ENCODE data around the gene PCDHA1. TPM values are rescaled to one million over a fixed set of nuclear protein-coding genes. Genes with fewer than 3 reads are reported as not detected.

PCDHA1 gene
- polyA plus RNA-seq, 4 donors: 0.06 to 0.43 TPM; not detected in 2

DNA sequence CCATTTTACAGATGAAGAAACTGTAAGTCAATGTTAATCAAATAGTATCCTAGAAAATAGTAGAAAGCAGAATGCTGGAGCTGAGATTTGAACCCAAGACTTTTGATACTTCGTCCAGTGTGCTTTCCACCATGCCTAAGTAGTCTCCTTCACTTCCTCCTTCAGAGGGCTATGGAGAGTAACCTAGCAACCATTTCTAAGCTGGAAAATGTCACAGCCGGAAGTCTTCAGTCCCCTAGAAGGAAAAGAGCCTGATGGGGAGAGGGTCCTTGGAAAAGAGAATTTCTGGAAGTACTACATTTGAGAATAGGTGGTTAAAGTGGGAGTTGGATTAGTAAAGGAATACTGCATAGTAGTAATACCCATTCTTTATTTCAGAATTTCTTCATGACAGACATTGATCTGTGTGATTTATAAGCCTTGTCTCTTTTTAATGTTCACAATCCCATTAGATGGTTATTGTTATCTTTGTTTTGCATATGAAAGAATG, 213.0 kb downstream of the PCDHA1 start:
- Histone ChIP-seq H3K4me1 (ENCODE audit: control insufficient read depth in 3 of 3, insufficient read depth in 2 of 3, low read depth in 1 of 3, low read length in 2 of 3) (no peaks in the 10 kb centered on the region), H3K36me3 (ENCODE audit: control insufficient read depth in 3 of 3, insufficient read depth in 2 of 3, low read depth in 1 of 3, low read length in 3 of 3) (no peaks in the 10 kb centered on the region), H3K4me3 (ENCODE audit: low read depth in 1 of 3, low read length in 3 of 3) (no peak overlapping the region), H3K27me3 (ENCODE audit: control insufficient read depth in 3 of 3, insufficient read depth in 3 of 3, low read length in 3 of 3) (peaks cover 0 to 8% (median 2%) of the 10 kb centered on the region in 3 donors), H3K27ac (ENCODE audit: low read depth in 1 of 3, low read length in 2 of 3) (no peak overlapping the region), H3K9me3 (ENCODE audit: control insufficient read depth in 2 of 2, insufficient read depth in 1 of 2, low read depth in 1 of 2, low read length in 1 of 2) (no peaks in the 10 kb centered on the region)
- FAIRE-seq (no peak), DNase-seq (no peak)
- WGBS, 3 donors: 37 to 57% (median 55%) methylated on average over 2 of the region's 2 CpGs

DNA sequence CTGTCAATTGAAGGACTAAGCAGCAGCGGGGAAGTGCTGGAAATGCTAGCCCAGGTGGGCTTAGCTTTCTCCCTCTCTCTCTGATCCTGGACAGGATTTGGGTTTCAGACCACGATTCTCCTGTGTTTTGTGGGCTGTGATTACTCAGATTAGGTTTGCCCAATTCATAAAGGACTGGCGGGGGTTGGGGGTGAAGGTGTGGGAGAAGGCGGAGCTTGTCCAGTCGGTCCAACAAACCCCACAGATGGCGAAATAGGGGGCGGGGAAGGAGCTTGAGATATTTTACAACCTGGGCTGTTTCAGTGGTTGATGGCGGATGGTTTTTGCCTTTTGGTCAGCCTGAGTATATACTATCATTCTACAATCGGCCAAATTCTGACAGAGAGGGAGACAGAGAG, 215.5 kb downstream of the PCDHA1 start:
- 3 to 8% (median 7%) methylated on average over 9 of the region's 9 CpGs for WGBS, 3 donors

DNA sequence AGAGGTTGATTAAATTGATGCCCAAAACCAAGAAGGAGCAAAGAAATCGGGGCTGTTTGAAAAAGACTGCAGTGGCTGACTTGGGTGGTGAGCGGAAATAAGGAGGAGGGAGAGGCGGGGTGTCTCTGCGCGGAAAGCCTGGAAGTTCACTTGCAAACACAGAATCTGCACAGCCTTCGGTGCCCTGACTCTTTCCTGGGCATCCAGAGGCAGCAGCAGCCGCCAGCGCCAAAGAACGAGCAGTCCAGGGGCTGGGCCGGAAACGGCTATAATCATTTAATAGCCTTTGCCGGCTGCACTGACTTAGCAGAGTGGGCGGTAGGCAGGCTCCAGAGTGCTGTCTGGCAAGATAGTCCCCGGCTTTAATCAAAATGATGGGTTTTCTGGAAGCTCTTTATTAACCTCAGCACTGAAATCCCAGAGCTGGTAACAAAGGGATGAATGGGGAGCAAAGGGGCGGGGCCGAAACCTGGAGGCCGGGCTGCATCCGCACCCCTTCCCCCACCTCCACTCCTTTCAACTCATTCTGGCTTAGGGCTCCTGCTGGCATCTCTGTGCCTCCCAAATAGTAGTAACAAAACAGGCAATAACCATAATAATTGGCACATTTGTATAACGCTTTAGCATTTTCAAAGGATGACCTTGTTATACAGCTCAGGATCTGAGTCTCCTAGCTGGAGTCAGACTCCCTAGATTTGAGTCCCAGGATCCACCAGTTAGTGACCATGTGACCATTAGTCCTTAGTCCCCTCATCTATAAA, 216.1 kb downstream of the PCDHA1 start:
- DNase-seq: peak in 1 of 2 donors; percentile 5
- Histone ChIP-seq H3K27ac (ENCODE audit: low read depth in 1 of 3, low read length in 2 of 3) (peak overlapping the region in 1 of 3 donors; percentile 53), H3K4me3 (ENCODE audit: low read depth in 1 of 3, low read length in 3 of 3) (peak overlapping the region in 1 of 3 donors; percentile 15), H3K9me3 (ENCODE audit: control insufficient read depth in 2 of 2, insufficient read depth in 1 of 2, low read depth in 1 of 2, low read length in 1 of 2) (no peaks in the 10 kb centered on the region), H3K36me3 (ENCODE audit: control insufficient read depth in 3 of 3, insufficient read depth in 2 of 3, low read depth in 1 of 3, low read length in 3 of 3) (no peaks in the 10 kb centered on the region), H3K27me3 (ENCODE audit: control insufficient read depth in 3 of 3, insufficient read depth in 3 of 3, low read length in 3 of 3) (peaks cover 0 to 8% (median 4%) of the 10 kb centered on the region in 3 donors), H3K4me1 (ENCODE audit: control insufficient read depth in 3 of 3, insufficient read depth in 2 of 3, low read depth in 1 of 3, low read length in 2 of 3) (no peaks in the 10 kb centered on the region)
- FAIRE-seq: no peak
- WGBS, 3 donors: 4 to 12% (median 9%) methylated on average over 19 of the region's 19 CpGs

More for the DNA sequence above, 215.5 kb downstream of the PCDHA1 start:
- no peak for DNase-seq
- no peak for FAIRE-seq
- H3K27ac ChIP-seq (ENCODE audit: low read depth in 1 of 3, low read length in 2 of 3): peak overlapping the region in 1 of 3 donors; percentile 53
- no peaks in the 10 kb centered on the region for H3K9me3 ChIP-seq (ENCODE audit: control insufficient read depth in 2 of 2, insufficient read depth in 1 of 2, low read depth in 1 of 2, low read length in 1 of 2)
- H3K4me3 ChIP-seq (ENCODE audit: low read depth in 1 of 3, low read length in 3 of 3): peak overlapping the region in 1 of 3 donors; percentile 15
- no peaks in the 10 kb centered on the region for H3K36me3 ChIP-seq (ENCODE audit: control insufficient read depth in 3 of 3, insufficient read depth in 2 of 3, low read depth in 1 of 3, low read length in 3 of 3)
- no peaks in the 10 kb centered on the region for H3K4me1 ChIP-seq (ENCODE audit: control insufficient read depth in 3 of 3, insufficient read depth in 2 of 3, low read depth in 1 of 3, low read length in 2 of 3)
- H3K27me3 ChIP-seq (ENCODE audit: control insufficient read depth in 3 of 3, insufficient read depth in 3 of 3, low read length in 3 of 3): peaks cover 0 to 8% (median 4%) of the 10 kb centered on the region in 3 donors

DNA sequence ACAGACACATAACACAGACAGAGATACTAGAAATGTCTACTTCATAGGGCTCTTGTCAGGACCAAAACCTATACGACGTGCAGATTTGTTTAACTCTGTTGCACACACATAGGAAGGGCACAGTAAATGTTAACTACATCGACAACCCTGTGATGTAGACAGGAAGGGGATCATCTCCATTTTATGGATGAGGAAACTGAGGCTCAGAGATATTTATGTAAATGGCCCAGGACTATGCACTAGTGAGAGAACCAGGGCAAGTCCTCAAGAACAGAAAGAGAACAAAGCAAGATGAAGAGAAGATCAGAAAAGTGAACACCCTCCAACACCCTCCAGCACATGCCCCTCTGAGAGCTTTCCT, 216.6 kb downstream of the PCDHA1 start:
- WGBS, 3 donors: 44 to 53% (median 53%) methylated on average over 3 of the region's 3 CpGs
- H3K36me3 ChIP-seq (ENCODE audit: control insufficient read depth in 3 of 3, insufficient read depth in 2 of 3, low read depth in 1 of 3, low read length in 3 of 3): no peaks in the 10 kb centered on the region
- H3K4me1 ChIP-seq (ENCODE audit: control insufficient read depth in 3 of 3, insufficient read depth in 2 of 3, low read depth in 1 of 3, low read length in 2 of 3): no peaks in the 10 kb centered on the region
- H3K9me3 ChIP-seq (ENCODE audit: control insufficient read depth in 2 of 2, insufficient read depth in 1 of 2, low read depth in 1 of 2, low read length in 1 of 2): no peaks in the 10 kb centered on the region
- no peak for DNase-seq
- FAIRE-seq: no peak
- no peak overlapping the region for H3K27ac ChIP-seq (ENCODE audit: low read depth in 1 of 3, low read length in 2 of 3)
- H3K27me3 ChIP-seq (ENCODE audit: control insufficient read depth in 3 of 3, insufficient read depth in 3 of 3, low read length in 3 of 3): peaks cover 0 to 8% (median 4%) of the 10 kb centered on the region in 3 donors
- no peak overlapping the region for H3K4me3 ChIP-seq (ENCODE audit: low read depth in 1 of 3, low read length in 3 of 3)

DNA sequence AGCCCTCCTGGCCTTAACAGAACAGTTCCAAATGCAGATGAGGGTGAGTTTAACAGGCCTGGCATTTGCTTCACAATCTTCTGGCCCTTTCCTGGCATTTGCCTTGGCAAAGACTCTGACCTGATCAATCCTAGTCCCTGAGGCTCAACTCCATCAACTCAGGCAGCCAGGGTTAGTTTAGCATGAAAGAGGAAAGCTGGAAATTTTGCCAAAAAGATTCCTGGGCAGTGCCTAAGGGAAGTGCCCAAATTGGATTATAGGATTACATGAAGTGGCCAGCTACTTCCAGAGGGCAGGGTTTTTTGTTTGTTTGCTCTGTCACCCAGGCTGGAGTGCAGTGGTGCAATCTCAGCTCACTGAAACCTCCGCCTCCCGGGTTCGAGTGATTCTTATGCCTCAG, 217.1 kb downstream of the PCDHA1 start:
- no peaks in the 10 kb centered on the region for H3K36me3 ChIP-seq (ENCODE audit: control insufficient read depth in 3 of 3, insufficient read depth in 2 of 3, low read depth in 1 of 3, low read length in 3 of 3)
- FAIRE-seq (no peak), DNase-seq (no peak)
- H3K27ac ChIP-seq (ENCODE audit: low read depth in 1 of 3, low read length in 2 of 3): no peak overlapping the region
- no peaks in the 10 kb centered on the region for H3K9me3 ChIP-seq (ENCODE audit: control insufficient read depth in 2 of 2, insufficient read depth in 1 of 2, low read depth in 1 of 2, low read length in 1 of 2)
- H3K4me3 ChIP-seq (ENCODE audit: low read depth in 1 of 3, low read length in 3 of 3): no peak overlapping the region
- peaks cover 0 to 8% (median 4%) of the 10 kb centered on the region in 3 donors for H3K27me3 ChIP-seq (ENCODE audit: control insufficient read depth in 3 of 3, insufficient read depth in 3 of 3, low read length in 3 of 3)
- WGBS, 3 donors: 89 to 96% (median 94%) methylated on average over 3 of the region's 3 CpGs
- no peaks in the 10 kb centered on the region for H3K4me1 ChIP-seq (ENCODE audit: control insufficient read depth in 3 of 3, insufficient read depth in 2 of 3, low read depth in 1 of 3, low read length in 2 of 3)

DNA sequence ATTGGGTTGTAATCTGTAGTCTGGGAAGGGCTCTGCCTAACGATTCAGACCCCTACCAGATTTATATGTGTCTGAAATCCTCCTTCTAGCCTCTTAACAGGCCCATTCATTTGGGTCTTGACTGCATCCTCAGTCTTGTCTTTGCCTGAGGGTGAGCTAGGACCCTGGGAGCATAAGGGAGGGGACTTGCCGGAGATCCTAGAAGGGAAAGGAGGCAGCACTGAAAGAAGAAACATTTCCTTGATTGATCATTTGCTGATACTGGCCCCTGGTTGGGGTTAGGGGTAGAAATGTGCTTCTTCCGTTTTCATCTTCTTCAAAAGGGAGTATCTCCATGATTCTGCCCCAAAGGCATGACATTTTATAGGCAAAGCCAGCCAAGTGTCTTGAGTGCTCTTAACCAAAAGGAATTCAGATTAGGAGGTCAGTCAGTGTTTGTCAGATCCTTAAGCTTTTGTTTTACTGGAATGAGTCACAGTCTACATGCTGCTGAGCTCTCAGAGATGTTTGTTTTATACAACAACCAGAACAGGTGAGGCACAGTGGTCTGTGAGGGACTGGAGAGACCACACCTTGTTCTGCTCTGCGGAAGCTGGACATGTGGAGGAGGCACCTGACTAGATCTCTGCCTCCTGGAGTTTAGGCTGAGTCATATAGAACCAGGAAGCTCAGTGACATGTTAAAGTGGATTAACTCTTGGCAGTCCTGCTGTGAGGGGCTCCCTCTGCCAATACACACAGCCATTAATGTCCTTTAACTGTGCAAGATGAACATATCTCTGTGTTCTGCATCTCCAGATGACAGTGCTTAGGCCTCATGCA, 218.1 kb downstream of the PCDHA1 start:
- peaks cover 0 to 8% (median 4%) of the 10 kb centered on the region in 3 donors for H3K27me3 ChIP-seq (ENCODE audit: control insufficient read depth in 3 of 3, insufficient read depth in 3 of 3, low read length in 3 of 3)
- no peaks in the 10 kb centered on the region for H3K4me1 ChIP-seq (ENCODE audit: control insufficient read depth in 3 of 3, insufficient read depth in 2 of 3, low read depth in 1 of 3, low read length in 2 of 3)
- no peak for DNase-seq
- no peak for FAIRE-seq
- no peaks in the 10 kb centered on the region for H3K36me3 ChIP-seq (ENCODE audit: control insufficient read depth in 3 of 3, insufficient read depth in 2 of 3, low read depth in 1 of 3, low read length in 3 of 3)
- 22 to 33% (median 22%) methylated on average over 4 of the region's 4 CpGs for WGBS, 3 donors
- H3K27ac ChIP-seq (ENCODE audit: low read depth in 1 of 3, low read length in 2 of 3): no peak overlapping the region
- H3K4me3 ChIP-seq (ENCODE audit: low read depth in 1 of 3, low read length in 3 of 3): no peak overlapping the region
- H3K9me3 ChIP-seq (ENCODE audit: control insufficient read depth in 2 of 2, insufficient read depth in 1 of 2, low read depth in 1 of 2, low read length in 1 of 2): no peaks in the 10 kb centered on the region

DNA sequence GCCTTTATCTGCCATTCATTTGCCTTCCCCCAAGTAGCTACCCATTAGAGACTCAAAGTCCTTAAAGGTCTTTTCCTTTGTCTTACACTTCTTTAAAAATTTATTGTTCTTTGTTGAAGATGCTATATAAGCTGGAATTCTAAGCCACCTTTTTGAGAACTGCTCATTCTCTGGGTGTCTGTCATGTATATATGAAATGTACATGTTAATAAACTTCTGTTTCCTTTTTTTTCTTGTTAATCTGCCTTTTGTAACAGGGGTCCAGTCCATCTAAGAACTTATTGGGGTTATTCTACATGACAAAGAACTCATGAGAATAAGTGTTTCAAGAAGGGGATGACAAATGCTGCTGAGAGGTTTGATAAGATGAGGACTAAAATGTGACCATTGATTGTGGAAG, 221.9 kb downstream of the PCDHA1 start:
- no peaks in the 10 kb centered on the region for H3K36me3 ChIP-seq (ENCODE audit: control insufficient read depth in 3 of 3, insufficient read depth in 2 of 3, low read depth in 1 of 3, low read length in 3 of 3)
- H3K27me3 ChIP-seq (ENCODE audit: control insufficient read depth in 3 of 3, insufficient read depth in 3 of 3, low read length in 3 of 3): peaks cover 0 to 8% (median 0%) of the 10 kb centered on the region in 3 donors
- no peak overlapping the region for H3K4me3 ChIP-seq (ENCODE audit: low read depth in 1 of 3, low read length in 3 of 3)
- H3K9me3 ChIP-seq (ENCODE audit: control insufficient read depth in 2 of 2, insufficient read depth in 1 of 2, low read depth in 1 of 2, low read length in 1 of 2): no peaks in the 10 kb centered on the region
- DNase-seq (no peak), FAIRE-seq (no peak)
- H3K27ac ChIP-seq (ENCODE audit: low read depth in 1 of 3, low read length in 2 of 3): no peak overlapping the region
- no peaks in the 10 kb centered on the region for H3K4me1 ChIP-seq (ENCODE audit: control insufficient read depth in 3 of 3, insufficient read depth in 2 of 3, low read depth in 1 of 3, low read length in 2 of 3)

DNA sequence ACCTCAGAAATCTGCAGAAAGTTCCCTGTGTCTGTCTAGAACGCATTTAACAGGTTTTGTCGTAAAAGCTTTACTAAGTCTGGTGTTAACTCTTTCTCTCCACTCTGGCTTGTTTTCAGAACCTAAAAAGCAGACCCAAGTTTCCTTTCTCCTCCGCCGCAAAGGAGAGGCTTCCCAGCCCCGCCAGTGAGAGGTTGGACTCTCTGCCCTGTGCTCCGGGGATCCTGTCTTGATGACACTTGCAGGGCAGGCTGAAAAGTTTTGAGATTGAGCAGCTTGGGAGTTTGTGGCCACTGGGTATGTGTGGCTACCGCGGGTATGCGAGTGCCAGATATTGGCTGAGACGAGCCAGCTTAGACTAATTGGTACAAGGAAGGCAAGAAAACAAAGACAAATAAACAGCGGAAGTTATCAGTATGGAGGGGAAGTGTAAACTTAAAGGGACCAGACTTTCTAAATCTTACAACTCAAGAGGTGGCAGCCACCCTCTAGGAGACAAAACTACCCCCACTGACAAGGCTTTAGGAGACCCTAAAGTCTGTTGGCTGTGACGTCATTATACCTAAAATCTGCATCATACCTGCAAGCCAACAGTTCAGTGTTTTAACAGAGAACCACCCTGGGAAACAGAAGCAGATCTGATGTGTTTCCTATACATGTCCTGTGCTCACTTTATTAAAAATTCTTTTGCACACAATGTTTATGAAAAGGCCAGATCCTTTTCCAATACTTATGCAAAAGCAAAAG, 224.3 kb downstream of the PCDHA1 start:
- DNase-seq (no peak), FAIRE-seq (no peak)
- no peaks in the 10 kb centered on the region for H3K36me3 ChIP-seq (ENCODE audit: control insufficient read depth in 3 of 3, insufficient read depth in 2 of 3, low read depth in 1 of 3, low read length in 3 of 3)
- H3K9me3 ChIP-seq (ENCODE audit: control insufficient read depth in 2 of 2, insufficient read depth in 1 of 2, low read depth in 1 of 2, low read length in 1 of 2): no peaks in the 10 kb centered on the region
- H3K4me1 ChIP-seq (ENCODE audit: control insufficient read depth in 3 of 3, insufficient read depth in 2 of 3, low read depth in 1 of 3, low read length in 2 of 3): no peaks in the 10 kb centered on the region
- 46 to 56% (median 50%) methylated on average over 12 of the region's 12 CpGs for WGBS, 3 donors
- peaks cover 0 to 6% (median 0%) of the 10 kb centered on the region in 3 donors for H3K27me3 ChIP-seq (ENCODE audit: control insufficient read depth in 3 of 3, insufficient read depth in 3 of 3, low read length in 3 of 3)
- no peak overlapping the region for H3K4me3 ChIP-seq (ENCODE audit: low read depth in 1 of 3, low read length in 3 of 3)
- H3K27ac ChIP-seq (ENCODE audit: low read depth in 1 of 3, low read length in 2 of 3): no peak overlapping the region

Data from small intestine (tissue), 7 donors.